NCI-H82 treated with DMSO at 0.1 percent for 48 hours (cell line): ENCODE measurements around the gene IL12RB1.
"Not testable (repeated sequence)": the region's sequence is repeated elsewhere in the genome, so short reads cannot be mapped to it uniquely, and the experiment has no call there.

Source experiments
- DNase-seq: peaks from one replicate; lab custom pipeline; 2025; ENCODE audit not compliant: unreplicated experiment; lab: John Stamatoyannopoulos, UW

IL12RB1 gene

DNA sequence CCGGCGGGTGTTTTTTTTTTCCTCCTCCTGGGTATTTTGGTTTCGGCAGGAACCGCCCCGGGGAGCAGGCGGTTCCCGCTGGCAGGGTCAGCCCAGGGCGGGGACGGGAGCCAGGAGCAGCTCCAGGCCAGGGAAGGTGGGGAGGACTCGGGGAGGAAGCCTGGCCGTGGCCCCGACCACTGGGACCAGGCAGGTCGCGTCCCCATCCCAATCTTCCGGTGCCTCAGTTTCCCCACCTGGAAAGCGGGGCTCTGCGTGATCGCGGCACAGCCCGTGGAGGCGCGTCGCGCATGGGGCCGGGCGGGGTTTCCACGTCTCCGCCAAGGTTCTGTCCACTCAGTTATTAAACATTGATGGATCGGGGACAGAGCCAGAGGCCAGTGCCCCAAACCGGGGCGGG, 34.8 kb downstream of the IL12RB1 start:
- no peak for DNase-seq

- no peak for DNase-seq
Measured at GRCh38 chr19:18049385-18049784, 37.3 kb downstream of the IL12RB1 start.

- DNase-seq: peak; percentile 37
Measured at GRCh38 chr19:18046059-18046718, 40.5 kb downstream of the IL12RB1 start.

- DNase-seq: no peak
Measured at GRCh38 chr19:18045307-18046050, 41.3 kb downstream of the IL12RB1 start.

GRCh38 chr19:18044825-18045304, 41.9 kb downstream of the IL12RB1 start:
- peak; percentile 92 for DNase-seq

DNA sequence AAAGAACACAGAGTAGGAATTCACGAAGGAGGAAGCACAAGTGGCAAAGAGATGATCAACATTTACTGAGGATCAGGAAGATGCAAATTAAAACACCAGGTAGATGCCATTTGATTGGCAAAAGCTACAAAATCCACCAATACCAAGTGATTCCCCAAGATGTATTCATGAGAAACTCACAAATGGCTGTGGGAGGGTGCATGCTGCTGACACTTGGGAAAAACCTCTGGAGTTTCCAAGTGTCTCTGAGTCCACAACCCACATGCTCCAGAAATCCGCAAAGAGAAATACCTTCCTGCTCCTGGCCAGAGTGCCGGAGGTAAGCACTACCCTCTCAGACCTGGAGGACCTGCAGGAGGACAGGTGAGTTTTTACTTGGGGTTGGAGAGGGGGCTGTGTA, 43.1 kb downstream of the IL12RB1 start:
- no peak for DNase-seq

GRCh38 chr19:18041054-18041453, 45.7 kb downstream of the IL12RB1 start:
- no peak for DNase-seq

- not testable (repeated sequence) for DNase-seq
Measured at GRCh38 chr19:18032102-18032501, 54.6 kb downstream of the IL12RB1 start.

DNA sequence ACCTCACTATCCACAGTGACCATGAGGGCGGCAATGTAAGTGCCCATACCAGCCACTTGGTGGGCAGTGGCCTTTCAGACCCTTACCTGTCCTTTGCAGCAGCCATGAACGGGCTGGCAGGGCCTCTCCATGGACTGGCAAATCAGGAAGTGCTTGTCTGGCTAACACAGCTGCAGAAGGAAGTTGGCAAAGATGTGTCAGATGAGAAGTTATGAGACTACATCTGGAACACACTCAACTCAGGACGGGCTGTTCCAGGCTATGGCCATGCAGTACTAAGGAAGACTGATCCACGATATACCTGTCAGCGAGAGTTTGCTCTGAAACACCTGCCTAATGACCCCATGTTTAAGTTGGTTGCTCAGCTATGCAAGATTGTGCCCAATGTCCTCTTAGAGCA, 55.3 kb downstream of the IL12RB1 start:
- not testable (repeated sequence) for DNase-seq

GRCh38 chr19:18029617-18030338, 57.0 kb downstream of the IL12RB1 start:
- DNase-seq: no peak

- DNase-seq: no peak
Measured at GRCh38 chr19:18027151-18027550, 59.6 kb downstream of the IL12RB1 start.

- DNase-seq: no peak
Measured at GRCh38 chr19:18023622-18024251, 63.0 kb downstream of the IL12RB1 start.

GRCh38 chr19:18021121-18021755, 65.5 kb downstream of the IL12RB1 start:
- DNase-seq: no peak

- DNase-seq: no peak
Measured at GRCh38 chr19:18020212-18021085, 66.3 kb downstream of the IL12RB1 start.

- no peak for DNase-seq
Measured at GRCh38 chr19:18017275-18018083, 69.3 kb downstream of the IL12RB1 start.

DNA sequence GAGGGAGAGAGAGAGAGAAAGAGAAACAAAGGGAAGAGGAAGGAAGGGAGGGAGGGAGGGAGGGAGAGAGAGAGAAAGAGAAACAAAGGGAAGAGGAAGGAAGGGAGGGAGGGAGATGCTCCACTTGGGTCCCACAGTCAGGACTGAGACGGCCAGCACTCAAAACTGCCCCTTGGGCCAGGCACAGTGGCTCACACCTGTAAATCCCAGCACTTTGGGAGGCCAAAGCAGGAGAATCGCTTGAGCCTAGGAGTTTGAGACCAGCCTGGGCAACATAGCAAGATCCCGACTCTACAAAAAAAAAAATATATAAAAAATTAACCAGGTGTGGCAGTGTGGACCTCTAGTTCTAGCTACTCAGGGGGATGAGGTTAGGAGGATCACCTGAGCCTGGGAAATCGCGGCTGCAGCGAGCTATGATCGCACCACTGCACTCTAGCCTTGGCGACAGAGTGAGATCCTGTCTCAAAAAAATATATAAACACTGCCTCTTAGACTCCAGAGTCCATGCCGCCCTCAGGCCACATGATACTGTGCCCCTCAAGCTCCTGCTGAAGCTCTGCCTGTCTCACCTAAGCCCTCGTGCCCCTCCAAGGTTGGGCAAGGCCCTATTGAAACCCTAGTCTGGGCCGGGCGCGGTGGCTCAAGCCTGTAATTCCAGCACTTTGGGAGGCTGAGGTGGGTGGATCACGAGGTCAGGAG, 70.4 kb downstream of the IL12RB1 start:
- no peak for DNase-seq

GRCh38 chr19:18014197-18014596, 72.5 kb downstream of the IL12RB1 start:
- no peak for DNase-seq
